Measurements from ENCODE around the gene CA7.

The CA7 gene

DNA sequence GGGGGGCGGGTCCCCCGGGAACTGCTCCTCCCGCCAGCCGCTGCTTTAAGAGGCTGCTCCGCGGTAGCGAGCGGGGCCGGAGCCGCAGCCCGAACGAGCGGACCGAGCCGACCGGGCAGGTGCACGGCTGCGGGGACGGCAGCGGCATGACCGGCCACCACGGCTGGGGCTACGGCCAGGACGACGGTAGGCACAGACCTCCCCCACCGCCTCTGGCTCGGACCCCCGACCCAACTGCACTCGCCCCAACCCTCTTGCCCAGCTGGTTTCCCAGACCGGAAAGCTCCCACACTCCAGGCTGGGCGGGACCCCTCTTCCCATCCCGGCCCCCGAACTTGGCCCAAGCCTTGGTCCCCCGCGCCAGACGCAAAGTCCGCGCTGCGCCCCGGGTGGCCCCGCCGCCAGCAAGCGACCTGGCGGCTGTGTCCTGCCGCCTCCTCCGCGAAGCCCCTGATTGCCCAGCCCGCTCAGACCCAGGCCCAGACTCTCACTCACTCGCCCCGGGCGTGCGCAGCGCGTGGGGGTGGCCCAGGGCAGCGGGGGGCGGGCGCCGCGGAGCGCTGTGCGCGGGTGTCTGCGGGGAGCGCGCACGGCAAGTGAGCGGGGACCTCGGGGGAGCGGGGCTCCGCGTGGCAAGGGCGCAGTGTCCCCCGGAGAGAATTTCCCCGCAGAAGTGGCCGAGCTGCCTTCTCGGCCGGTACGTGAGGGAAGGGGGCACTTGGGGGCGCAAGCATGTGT is at the start of gene CA7:
TSS of gene CA7 (plus strand) at position 73 of the 738 bp plus-strand sequence. CDS start at position 147, 74 bp downstream.
- no peak for DNase-seq (ENCODE audit: low read depth)
- TF ChIP-seq CTCF (IDR thresholded peaks at IDR 0.05; ENCODE audit: low read length, missing control alignments), result no peak
- H3K4me3 ChIP-seq (replicated peaks; ENCODE audit: low read depth, low read length), result peak within 1 kb of the TSS; percentile 29

- H3K4me3 ChIP-seq (replicated peaks; ENCODE audit: low read depth, low read length), result no peak overlapping the region
- no peak for TF ChIP-seq CTCF (IDR thresholded peaks at IDR 0.05; ENCODE audit: low read length, missing control alignments)
- peak; percentile 18 for DNase-seq (ENCODE audit: low read depth)
These were observed 46.1 kb upstream of the CA7 start for GRCh38 chr16:66798161-66798560.

GRCh38 chr16:66800856-66801255 is 43.4 kb upstream of the CA7 start:
- DNase-seq (ENCODE audit: low read depth), result no peak
- TF ChIP-seq CTCF (IDR thresholded peaks at IDR 0.05; ENCODE audit: low read length, missing control alignments), result no peak
- H3K4me3 ChIP-seq (replicated peaks; ENCODE audit: low read depth, low read length), result no peak overlapping the region

- H3K4me3 ChIP-seq (replicated peaks; ENCODE audit: low read depth, low read length), result no peak within 1 kb of the TSS
- TF ChIP-seq CTCF (IDR thresholded peaks at IDR 0.05; ENCODE audit: low read length, missing control alignments), result no peak
- no peak for DNase-seq (ENCODE audit: low read depth)
These were observed 42.7 kb upstream of the CA7 start, which contains the start of gene TERB1 for GRCh38 chr16:66801320-66802105. Gene TERB1 (minus strand): TSS chr16:66801584. CDS start chr16:66796798, 4,786 bp downstream.

DNA sequence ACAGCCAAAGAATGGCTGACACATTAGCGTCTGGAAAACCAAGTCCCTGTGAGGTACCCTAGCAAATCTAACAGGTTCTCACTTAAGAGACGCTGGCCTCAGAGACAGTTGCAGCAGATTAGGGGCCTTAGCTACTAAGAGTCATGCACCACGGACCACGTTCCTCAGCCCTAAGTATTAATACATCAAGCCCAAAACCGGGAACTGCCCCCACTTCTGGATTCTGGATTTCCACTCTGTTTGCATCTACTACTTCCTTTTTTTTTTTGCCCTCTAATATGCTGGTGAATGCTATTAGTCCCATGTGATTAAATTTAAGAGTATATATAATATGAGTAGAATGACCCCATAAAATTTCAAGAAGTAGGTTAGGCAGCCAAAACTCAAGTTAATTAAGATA is 42.1 kb upstream of the CA7 start:
- no peak overlapping the region for H3K4me3 ChIP-seq (replicated peaks; ENCODE audit: low read depth, low read length)
- no peak for TF ChIP-seq CTCF (IDR thresholded peaks at IDR 0.05; ENCODE audit: low read length, missing control alignments)
- no peak for DNase-seq (ENCODE audit: low read depth)

DNA sequence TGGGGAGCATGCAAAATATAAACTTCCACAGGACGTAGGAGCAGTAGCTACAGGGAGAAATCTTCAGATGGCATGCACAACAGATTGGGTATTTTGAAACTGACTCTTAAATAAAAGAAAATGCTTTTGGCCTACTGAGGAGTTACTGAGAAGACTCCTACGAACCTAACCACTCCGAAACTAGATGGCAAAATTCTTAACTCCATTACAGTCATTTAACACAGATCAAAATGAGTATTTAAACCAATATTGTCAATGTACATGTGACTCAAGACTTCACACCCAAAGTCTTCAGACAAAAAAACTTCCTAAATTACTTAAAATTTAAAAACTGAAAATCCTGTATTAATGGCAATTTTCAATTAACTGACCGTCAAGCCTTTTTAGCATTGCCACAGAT is 34.4 kb upstream of the CA7 start:
- no peak for TF ChIP-seq CTCF (IDR thresholded peaks at IDR 0.05; ENCODE audit: low read length, missing control alignments)
- no peak for DNase-seq (ENCODE audit: low read depth)
- no peak overlapping the region for H3K4me3 ChIP-seq (replicated peaks; ENCODE audit: low read depth, low read length)

Data from fibroblast of pulmonary artery (primary cell).